Naive B cell (primary cell): Measurements from ENCODE around the gene LMX1B. TPM values are rescaled to one million over a fixed set of nuclear protein-coding genes. Genes with fewer than 3 reads are reported as not detected.
A peak's percentile ranks its signal among the peaks of the same experiment; 100 is the strongest.

Experiments used
- ATAC-seq, 2 donors: fragments of 150-1000 bp; cut with Tn5 transposase; 2 replicates each; pipeline ENCODE4 v1.10.0; 2021; ENCODE audit warnings: low read depth in 2 of 2, mild to moderate bottlenecking in 2 of 2, moderate library complexity in 2 of 2
- DNase-seq: peaks from one replicate; pipeline ENCODE4 v3.0.0; 2022
- H3K27ac Mint-ChIP-seq, 6 donors: one replicate each; pipeline ENCODE4 v1.8.0; 2020 to 2022; ENCODE audit warnings: mild to moderate bottlenecking in 6 of 6, mixed read lengths in 6 of 6, moderate library complexity in 5 of 6, inconsistent platforms in 2 of 6
- H3K27me3 Mint-ChIP-seq, 3 donors: one replicate each; pipeline ENCODE4 v1.8.0; 2021 to 2022; ENCODE audit warnings: mixed read lengths in 3 of 3, mild to moderate bottlenecking in 1 of 3
- H3K36me3 Mint-ChIP-seq, 2 donors: one replicate each; pipeline ENCODE4 v1.8.0; 2020 to 2022; ENCODE audit warnings: mixed read lengths in 2 of 2, inconsistent platforms in 1 of 2, mild to moderate bottlenecking in 1 of 2
- H3K4me1 Mint-ChIP-seq, 3 donors: one replicate each; pipeline ENCODE4 v1.8.0; 2020 to 2022; ENCODE audit warnings: mixed read lengths in 3 of 3, inconsistent platforms in 1 of 3, mild to moderate bottlenecking in 1 of 3, moderate library complexity in 1 of 3
- H3K4me3 Mint-ChIP-seq, 8 donors: one replicate each; pipeline ENCODE4 v1.8.0; 2020 to 2022; ENCODE audit warnings: mild to moderate bottlenecking in 8 of 8, mixed read lengths in 8 of 8, moderate library complexity in 8 of 8, inconsistent platforms in 2 of 8
- H3K9me3 Mint-ChIP-seq, 7 donors: one replicate each; pipeline ENCODE4 v1.8.0; 2020 to 2022; ENCODE audit warnings: mixed read lengths in 7 of 7, mild to moderate bottlenecking in 5 of 7, inconsistent platforms in 2 of 7, moderate library complexity in 1 of 7
- polyA plus RNA-seq, 6 donors: library from polyadenylated mRNA; unstranded; fragments of 300-500 nt; fragmentation: Illumina TruSeq; gene quantifications; one replicate each; pipeline ENCODE4 v1.2.3, GENCODE V29; 2021; ENCODE audit warnings: low read depth in 6 of 6

LMX1B gene
- polyA plus RNA-seq, 6 donors from 2014 or later = not detected

DNA sequence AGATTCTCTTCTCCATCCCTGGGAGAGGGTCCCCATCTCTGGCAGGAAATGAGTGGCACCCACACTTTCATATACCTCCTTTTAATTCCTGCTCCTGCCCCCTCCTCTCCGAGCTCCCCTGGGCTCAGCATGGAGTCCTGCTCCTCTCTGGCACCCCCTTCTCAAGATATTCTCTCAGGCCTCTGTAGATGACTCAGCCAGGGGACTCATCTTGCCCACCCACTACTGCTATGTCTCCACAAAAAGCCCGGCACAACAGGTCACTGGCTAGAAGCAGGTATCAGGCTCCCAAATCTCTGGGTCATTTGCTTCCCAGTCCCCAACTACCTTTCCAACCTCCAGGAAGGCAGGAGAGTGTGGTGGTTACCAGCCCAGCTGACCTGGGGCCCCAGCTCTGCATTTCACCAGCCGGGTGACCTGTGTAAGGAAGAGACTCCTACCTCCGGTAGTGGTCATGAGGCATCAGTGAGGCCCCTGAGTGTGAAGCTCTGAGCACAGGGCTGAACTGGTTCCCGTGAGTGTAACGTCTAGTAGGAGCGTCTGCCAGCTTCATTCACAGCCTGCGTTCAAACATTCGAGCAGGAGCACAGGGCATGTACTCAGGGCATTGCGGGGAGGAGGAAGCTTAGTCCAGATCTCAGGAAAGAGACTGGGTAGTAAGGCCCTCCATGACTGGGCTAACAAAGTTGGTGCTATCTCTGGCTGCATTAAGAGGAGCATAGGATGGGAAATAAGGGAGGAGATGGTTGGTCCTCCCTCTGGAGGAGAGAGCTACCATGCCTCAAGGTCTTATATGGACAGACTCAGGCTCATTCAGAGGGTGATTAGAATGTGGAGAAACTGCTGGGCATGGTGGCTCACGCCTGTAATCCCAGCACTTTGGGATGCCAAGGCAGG lies 63.7 kb downstream of the LMX1B start:
- Mint-ChIP-seq H3K36me3 (peaks cover 0 to 14% of the 10 kb centered on the region in 2 donors), H3K4me1 (peaks cover 13 to 21% (median 20%) of the 10 kb centered on the region in 3 donors), H3K27ac (peak overlapping the region in 1 of 6 donors; percentile 42), H3K9me3 (peaks cover 0 to 12% (median 2%) of the 10 kb centered on the region in 7 donors), H3K27me3 (peaks cover 70 to 86% (median 82%) of the 10 kb centered on the region in 3 donors), H3K4me3 (peak overlapping the region in 2 of 8 donors; percentile 24 to 35)
- DNase-seq = no peak
- ATAC-seq = no peak

DNA sequence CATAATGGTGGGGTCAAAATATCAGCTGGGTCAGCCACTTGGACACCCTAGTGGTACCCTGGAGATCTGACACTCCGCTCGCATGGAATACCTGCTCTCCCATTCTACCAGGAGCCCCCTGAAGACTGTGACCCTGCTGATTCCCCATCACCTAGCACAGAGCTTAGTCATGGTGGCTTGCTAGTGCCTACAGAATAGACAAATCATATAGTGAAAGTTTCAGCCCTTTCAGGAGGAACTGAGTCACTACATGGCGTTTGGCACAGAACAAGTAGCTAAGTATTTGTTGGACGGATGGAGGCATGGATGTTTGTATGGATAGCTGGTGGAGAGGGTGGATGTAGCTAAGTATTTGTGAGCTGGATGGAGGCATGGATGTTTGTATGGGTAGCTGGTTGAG lies 65.3 kb downstream of the LMX1B start:
- Mint-ChIP-seq H3K27ac (no peak overlapping the region), H3K27me3 (peaks cover 73 to 82% (median 79%) of the 10 kb centered on the region in 3 donors), H3K9me3 (peaks cover 0 to 12% (median 2%) of the 10 kb centered on the region in 7 donors), H3K4me1 (peaks cover 13 to 29% (median 20%) of the 10 kb centered on the region in 3 donors), H3K36me3 (peaks cover 0 to 15% of the 10 kb centered on the region in 2 donors), H3K4me3 (no peak overlapping the region)
- DNase-seq (no peak), ATAC-seq (no peak)

DNA sequence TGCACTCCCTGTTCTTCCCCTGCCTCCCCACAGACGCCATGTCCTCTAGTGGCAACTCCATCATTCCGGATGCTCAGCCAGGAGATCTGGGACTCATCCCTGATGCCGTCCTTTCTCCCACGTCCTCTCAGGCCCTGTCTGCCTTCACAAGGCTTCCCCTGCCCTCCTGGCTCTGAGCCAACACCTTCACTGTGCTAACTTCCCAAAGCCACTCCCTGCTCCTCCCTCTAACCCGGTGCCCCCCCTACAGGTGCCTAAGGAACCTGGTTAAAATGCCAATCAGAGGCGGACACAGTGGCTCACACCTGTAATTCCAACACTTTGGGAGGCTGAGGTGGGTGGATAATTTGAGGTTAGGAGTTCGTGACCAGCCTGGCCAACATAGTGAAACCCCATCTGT lies 67.6 kb downstream of the LMX1B start:
- DNase-seq = no peak
- peaks cover 8 to 20% (median 9%) of the 10 kb centered on the region in 3 donors for H3K4me1 Mint-ChIP-seq
- ATAC-seq = no peak
- peaks cover 77 to 84% (median 81%) of the 10 kb centered on the region in 3 donors for H3K27me3 Mint-ChIP-seq
- peaks cover 0 to 9% of the 10 kb centered on the region in 2 donors for H3K36me3 Mint-ChIP-seq
- peaks cover 0 to 7% (median 0%) of the 10 kb centered on the region in 7 donors for H3K9me3 Mint-ChIP-seq
- H3K27ac Mint-ChIP-seq = peak overlapping the region in 1 of 6 donors; percentile 8
- peak overlapping the region in 1 of 8 donors; percentile 25 for H3K4me3 Mint-ChIP-seq

DNA sequence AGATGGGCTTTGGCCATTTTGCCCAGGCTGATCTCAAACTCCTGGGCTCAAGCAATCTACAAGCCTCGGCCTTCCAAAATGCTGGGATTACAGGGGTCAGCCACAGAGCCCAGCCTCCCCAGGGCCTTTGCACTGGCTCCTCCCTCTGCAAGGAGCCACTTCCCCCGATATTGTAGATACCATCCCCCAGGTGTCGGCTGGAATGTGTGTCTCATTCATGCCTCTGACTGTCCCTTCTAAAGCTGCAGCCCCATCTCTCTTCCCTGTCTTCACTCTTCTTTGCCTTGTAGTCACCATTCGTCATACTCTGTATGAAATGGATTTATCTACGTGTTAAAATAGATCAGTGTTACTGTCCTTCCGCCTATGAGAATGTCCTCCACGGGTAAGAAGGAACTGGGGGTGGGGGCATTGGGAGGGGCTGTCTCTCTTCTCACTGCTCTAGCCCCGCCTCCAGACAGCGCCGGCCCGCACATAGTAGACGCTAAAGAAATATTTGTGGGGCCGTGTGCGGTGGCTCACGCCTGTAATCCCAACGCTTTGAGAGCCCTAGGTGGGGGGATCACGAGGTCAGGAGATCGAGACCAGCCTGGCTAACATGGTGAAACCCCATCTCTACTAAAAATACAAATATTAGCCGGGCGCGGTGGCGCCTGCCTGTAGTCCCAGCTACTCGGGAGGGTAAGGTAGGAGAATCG lies 68.5 kb downstream of the LMX1B start:
- Mint-ChIP-seq H3K36me3 (peaks cover 0 to 7% of the 10 kb centered on the region in 2 donors), H3K4me3 (peak overlapping the region in 5 of 8 donors; percentile 10 to 75 (median 49)), H3K9me3 (peaks cover 0 to 7% (median 0%) of the 10 kb centered on the region in 7 donors), H3K27ac (no peak overlapping the region), H3K4me1 (peaks cover 2 to 16% (median 5%) of the 10 kb centered on the region in 3 donors), H3K27me3 (peaks cover 74 to 84% (median 81%) of the 10 kb centered on the region in 3 donors)
- ATAC-seq (no peak), DNase-seq (no peak)

DNA sequence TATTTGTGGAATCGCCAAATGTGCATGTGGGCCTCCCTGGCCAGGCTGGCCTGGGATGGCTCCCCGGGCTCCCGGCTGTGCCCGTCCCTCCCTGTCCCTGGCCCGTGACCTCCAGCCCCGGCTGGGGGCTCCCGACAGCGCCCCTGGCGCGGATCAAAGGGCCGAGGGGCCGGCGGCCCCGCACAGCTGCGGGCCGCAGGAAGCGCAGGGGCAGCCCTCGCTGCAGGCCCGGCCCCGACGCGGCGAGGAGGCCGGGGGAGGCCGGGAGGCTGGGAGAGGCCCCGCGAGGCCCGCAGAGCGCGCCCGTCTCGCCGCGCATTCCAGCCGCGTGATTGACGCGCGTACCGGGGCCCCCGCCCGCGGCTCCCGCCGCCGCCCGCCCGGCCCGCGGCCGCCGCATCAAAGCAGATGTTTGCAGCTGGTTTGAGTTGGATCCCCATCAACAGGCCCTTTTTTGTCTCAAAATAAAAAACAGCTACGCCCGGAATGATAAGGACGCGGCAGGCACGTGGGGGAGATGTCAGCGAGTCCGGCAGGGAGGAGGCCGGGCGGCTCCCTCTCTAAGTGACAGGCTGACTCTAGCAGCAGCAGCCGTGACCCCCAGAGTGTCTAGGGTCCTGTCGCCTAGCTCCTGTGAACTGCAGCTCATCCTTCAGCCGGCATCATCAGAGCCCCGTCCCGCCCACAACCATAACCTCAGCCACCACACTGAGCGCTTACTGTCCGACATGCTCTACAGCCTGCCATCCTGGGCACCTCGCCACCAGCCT lies 69.4 kb downstream of the LMX1B start:
- ATAC-seq = no peak
- Mint-ChIP-seq H3K27ac (no peak overlapping the region), H3K36me3 (peaks cover 0 to 7% of the 10 kb centered on the region in 2 donors)

DNA sequence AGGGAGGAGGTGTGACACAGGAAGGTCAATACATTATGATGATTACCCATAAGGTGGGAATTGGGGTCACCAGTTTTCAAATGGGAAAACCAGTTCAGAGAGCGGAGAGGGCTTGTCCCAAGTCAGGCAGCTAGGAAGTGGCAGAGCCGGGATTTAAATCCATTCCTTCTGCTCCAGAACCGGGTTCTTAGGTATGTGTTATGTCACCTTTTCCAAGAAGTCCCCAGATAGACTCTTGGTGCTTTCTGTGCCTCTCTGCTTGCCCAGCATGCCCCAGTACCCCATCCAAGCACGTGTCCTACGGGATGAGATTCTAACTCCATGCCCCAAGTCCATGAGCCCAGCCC lies 69.9 kb downstream of the LMX1B start:
- peaks cover 0 to 4% (median 0%) of the 10 kb centered on the region in 7 donors for H3K9me3 Mint-ChIP-seq
- H3K36me3 Mint-ChIP-seq = peaks cover 0 to 7% of the 10 kb centered on the region in 2 donors
- peaks cover 0 to 16% (median 4%) of the 10 kb centered on the region in 3 donors for H3K4me1 Mint-ChIP-seq
- H3K27me3 Mint-ChIP-seq = peaks cover 63 to 86% (median 80%) of the 10 kb centered on the region in 3 donors
- DNase-seq = no peak
- no peak for ATAC-seq
- H3K4me3 Mint-ChIP-seq = peak overlapping the region in 4 of 8 donors; percentile 9 to 53 (median 38)
- no peak overlapping the region for H3K27ac Mint-ChIP-seq

More for the DNA sequence above, 69.4 kb downstream of the LMX1B start:
- no peak for DNase-seq
- peaks cover 67 to 81% (median 80%) of the 10 kb centered on the region in 3 donors for H3K27me3 Mint-ChIP-seq
- peaks cover 0 to 4% (median 0%) of the 10 kb centered on the region in 7 donors for H3K9me3 Mint-ChIP-seq
- H3K4me1 Mint-ChIP-seq = peaks cover 0 to 16% (median 4%) of the 10 kb centered on the region in 3 donors
- peak overlapping the region in 4 of 8 donors; percentile 9 to 53 (median 38) for H3K4me3 Mint-ChIP-seq

DNA sequence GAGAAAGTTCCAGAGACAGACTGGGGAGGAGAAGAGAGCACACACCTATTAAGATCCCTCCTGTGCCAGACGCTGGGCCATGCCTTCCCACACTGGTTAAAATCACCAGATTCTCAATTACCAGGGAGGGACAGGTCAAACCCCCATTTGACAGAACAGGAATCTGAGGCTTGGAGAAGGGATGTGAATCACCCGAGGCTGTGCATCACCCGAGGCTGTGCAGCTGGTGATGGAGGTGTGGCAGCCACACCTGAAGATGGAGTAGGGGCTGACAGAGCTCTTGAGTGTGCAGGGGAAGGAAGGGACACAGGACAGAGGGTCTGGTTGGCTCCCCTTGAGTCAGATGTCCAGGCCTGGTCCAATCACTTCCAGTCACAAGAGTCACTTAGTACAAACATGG lies 70.6 kb downstream of the LMX1B start:
- ATAC-seq = no peak
- peaks cover 0 to 16% (median 4%) of the 10 kb centered on the region in 3 donors for H3K4me1 Mint-ChIP-seq
- DNase-seq = no peak
- peaks cover 56 to 87% (median 80%) of the 10 kb centered on the region in 3 donors for H3K27me3 Mint-ChIP-seq
- H3K36me3 Mint-ChIP-seq = peaks cover 0 to 7% of the 10 kb centered on the region in 2 donors
- H3K27ac Mint-ChIP-seq = no peak overlapping the region
- peak overlapping the region in 2 of 8 donors; percentile 12 to 29 for H3K4me3 Mint-ChIP-seq
- H3K9me3 Mint-ChIP-seq = peaks cover 0 to 4% (median 0%) of the 10 kb centered on the region in 7 donors

DNA sequence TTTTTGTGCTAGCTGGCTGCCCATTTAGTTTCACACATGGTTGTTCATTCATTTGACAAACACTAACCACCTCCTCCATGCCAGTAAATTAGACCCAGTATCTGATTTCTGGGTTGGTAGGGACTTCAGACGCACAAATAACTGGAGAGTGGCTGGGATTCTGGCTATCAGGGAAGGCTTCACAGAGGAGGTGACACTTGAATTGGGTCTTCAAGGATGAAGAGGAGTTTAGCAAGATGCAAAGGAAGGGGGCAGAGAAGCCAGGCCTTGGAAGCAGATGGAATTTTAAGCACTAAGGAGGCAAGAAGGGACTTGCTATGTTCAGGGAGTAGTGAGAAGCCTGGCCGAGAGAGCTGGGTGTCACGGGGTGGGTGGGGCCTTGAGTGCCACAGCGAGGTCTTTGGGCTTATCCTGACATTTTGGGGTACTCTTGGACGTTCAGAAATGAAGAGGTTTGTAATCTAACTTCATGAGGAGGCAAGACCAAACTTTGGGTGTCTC lies 71.3 kb downstream of the LMX1B start:
- H3K27ac Mint-ChIP-seq = peak overlapping the region in 1 of 6 donors; percentile 54
- ATAC-seq (no peak), DNase-seq (no peak)
- H3K4me1 Mint-ChIP-seq = peaks cover 0 to 16% (median 7%) of the 10 kb centered on the region in 3 donors
- H3K4me3 Mint-ChIP-seq = no peak overlapping the region
- peaks cover 55 to 87% (median 79%) of the 10 kb centered on the region in 3 donors for H3K27me3 Mint-ChIP-seq
- H3K36me3 Mint-ChIP-seq = peaks cover 0 to 7% of the 10 kb centered on the region in 2 donors
- H3K9me3 Mint-ChIP-seq = peaks cover 0 to 4% (median 0%) of the 10 kb centered on the region in 7 donors

DNA sequence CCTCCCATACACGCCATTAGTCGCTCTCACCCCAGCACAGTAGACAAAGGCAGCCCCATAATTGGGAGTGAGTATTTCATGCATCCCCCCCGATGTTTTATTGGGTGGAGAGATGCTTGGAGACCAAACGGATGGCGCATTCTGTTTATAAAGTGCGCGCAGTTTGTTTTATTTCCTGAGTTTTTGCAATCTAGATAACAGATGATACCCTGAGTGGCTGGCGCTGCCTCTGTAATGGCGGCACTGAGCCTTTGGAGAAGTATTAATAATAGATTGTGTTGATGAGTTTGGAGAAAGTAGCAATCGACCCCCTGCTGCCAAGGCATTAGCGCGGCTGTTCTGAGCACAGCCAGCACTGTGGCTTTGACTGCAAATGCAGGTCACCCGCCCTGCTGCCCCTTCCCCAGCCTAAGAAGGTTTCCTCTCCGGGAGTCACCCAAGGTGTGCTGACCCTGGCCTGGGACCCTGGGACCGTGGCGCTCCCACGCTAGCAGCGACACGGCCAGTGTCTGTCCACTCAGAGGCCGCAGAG lies 74.3 kb downstream of the LMX1B start:
- ATAC-seq = no peak
- DNase-seq = no peak
- H3K27ac Mint-ChIP-seq = no peak overlapping the region
- no peaks in the 10 kb centered on the region for H3K36me3 Mint-ChIP-seq
- peaks cover 0 to 9% (median 7%) of the 10 kb centered on the region in 3 donors for H3K4me1 Mint-ChIP-seq
- peaks cover 35 to 92% (median 66%) of the 10 kb centered on the region in 3 donors for H3K27me3 Mint-ChIP-seq
- H3K4me3 Mint-ChIP-seq = no peak overlapping the region
- no peaks in the 10 kb centered on the region for H3K9me3 Mint-ChIP-seq

DNA sequence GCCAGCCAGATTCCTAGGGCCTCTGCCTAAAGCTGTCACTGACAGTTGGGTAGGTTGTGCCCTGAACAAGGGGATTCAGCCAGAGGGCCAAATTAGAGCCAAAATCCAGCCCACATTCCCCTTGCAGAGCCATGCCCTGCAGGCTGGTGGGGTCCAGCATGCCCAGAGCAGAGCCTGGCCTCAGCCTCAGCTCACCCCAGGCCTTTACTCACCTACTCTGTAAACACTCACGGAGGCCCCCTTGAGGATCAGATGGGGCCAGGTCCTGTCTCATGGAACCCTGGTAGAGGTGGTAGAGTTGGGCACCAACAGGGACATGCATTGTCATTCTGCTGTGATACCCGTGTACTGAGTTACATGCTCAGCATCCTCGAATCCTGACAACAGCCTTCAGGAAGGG lies 74.9 kb downstream of the LMX1B start:
- no peak overlapping the region for H3K27ac Mint-ChIP-seq
- peak overlapping the region in 1 of 8 donors; percentile 31 for H3K4me3 Mint-ChIP-seq
- H3K36me3 Mint-ChIP-seq = no peaks in the 10 kb centered on the region
- peaks cover 0 to 7% (median 5%) of the 10 kb centered on the region in 3 donors for H3K4me1 Mint-ChIP-seq
- H3K27me3 Mint-ChIP-seq = peaks cover 32 to 94% (median 65%) of the 10 kb centered on the region in 3 donors
- ATAC-seq (no peak), DNase-seq (no peak)
- H3K9me3 Mint-ChIP-seq = no peaks in the 10 kb centered on the region

DNA sequence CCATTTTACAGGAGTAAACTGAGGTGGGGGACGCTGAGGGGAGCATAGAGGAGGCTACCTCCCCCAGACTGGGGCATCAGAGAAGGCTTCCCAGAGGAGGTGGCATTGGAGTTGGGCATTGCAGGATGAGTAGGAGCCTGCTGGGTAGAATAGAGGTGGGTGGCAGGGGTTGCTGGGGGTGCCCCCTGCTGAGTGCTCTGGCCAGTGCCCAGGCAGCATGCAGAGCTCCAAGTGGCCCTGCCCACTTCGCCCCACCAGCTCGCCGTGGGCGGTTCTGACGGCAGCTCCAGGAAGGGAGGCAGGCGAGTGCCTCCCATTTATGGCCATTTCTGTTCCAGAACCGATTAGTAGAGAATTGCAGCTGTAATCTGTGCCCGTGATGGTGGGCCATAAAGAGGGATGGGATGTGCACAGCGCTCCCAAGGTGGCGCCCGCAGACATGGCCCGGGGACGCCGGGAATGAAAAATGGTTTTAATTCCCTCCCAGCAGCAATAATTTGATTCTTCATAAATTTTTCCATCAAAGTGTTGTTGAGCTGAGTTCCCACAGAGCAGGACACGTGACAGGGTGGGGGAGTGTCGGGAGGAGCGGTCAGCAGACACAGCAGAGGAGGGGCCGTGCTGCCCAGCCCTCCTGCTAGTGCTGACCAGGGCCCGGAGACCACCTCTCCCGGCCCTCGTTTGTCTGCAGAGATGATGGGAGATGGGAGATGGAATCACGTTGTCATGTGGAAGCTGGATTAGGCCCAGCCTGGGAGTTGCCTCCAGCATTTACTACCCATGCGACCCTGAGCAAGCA lies 75.5 kb downstream of the LMX1B start:
- Mint-ChIP-seq H3K27ac (no peak overlapping the region), H3K9me3 (no peaks in the 10 kb centered on the region), H3K4me1 (peaks cover 0 to 7% (median 3%) of the 10 kb centered on the region in 3 donors), H3K36me3 (no peaks in the 10 kb centered on the region), H3K4me3 (peak overlapping the region in 1 of 8 donors; percentile 31), H3K27me3 (peaks cover 26 to 88% (median 59%) of the 10 kb centered on the region in 3 donors)
- ATAC-seq (no peak), DNase-seq (no peak)
